ENCODE results near the gene SLC10A7. TPM values are rescaled to one million over a fixed set of nuclear protein-coding genes. Genes with fewer than 3 reads are reported as not detected.

SLC10A7 gene
- total and polyA plus RNA-seq, 2 of the 4 experiments (the other 2 are of a cell fraction) = 5.2 to 8.4 TPM

GRCh38 chr4:146245246-146245645 lies 276.5 kb downstream of the SLC10A7 start:
- Histone ChIP-seq H3K27me3 (ENCODE audit: control insufficient read depth, insufficient read depth, low read length) (no peaks in the 10 kb centered on the region), H3K36me3 (ENCODE audit: control insufficient read depth, insufficient read depth, low read length) (no peaks in the 10 kb centered on the region), H3K14ac (replicated peaks; ENCODE audit: low read depth, low read length) (no peak overlapping the region), H3K4ac (ENCODE audit: low read depth, low read length) (peak overlapping the region; percentile 21; the same call in 1 of the 2 replicates), H3K23ac (ENCODE audit: low read depth, low read length) (no peak overlapping the region), H2AFZ (replicated peaks; ENCODE audit: low read length, poor library complexity) (no peak overlapping the region), H3K79me1 (ENCODE audit: low read depth in 1 of 2, low read length in 2 of 2) (no peaks in the 10 kb centered on the region), H3K4me2 (ENCODE audit: low read depth, low read length) (no peak overlapping the region), H3K4me1 (ENCODE audit: control insufficient read depth, insufficient read depth, low read length) (peaks cover 11% of the 10 kb centered on the region), H2BK5ac (ENCODE audit: low read depth, low read length, poor library complexity, severe bottlenecking) (no peak overlapping the region), H3K9me3 (ENCODE audit: control insufficient read depth, insufficient read depth, low read length) (no peaks in the 10 kb centered on the region), H3K56ac (ENCODE audit: extremely low read depth, insufficient read depth, low read length) (no peak overlapping the region), H2BK120ac (ENCODE audit: low read depth, low read length) (peak overlapping the region; percentile 0; the same call in 1 of the 2 replicates), H3K9ac (ENCODE audit: low read depth, low read length) (no peak overlapping the region), H3K9me1 (ENCODE audit: insufficient read depth, low read length) (peaks cover 8% of the 10 kb centered on the region), H4K5ac (ENCODE audit: low read depth, low read length) (no peak overlapping the region), H4K91ac (ENCODE audit: insufficient read depth, low read depth, low read length) (peak overlapping the region; percentile 52; the same call in 1 of the 2 replicates), H3K27ac (ENCODE audit: insufficient read depth, low read length) (no peak overlapping the region), H3K18ac (ENCODE audit: low read depth, low read length) (no peak overlapping the region), H2BK15ac (ENCODE audit: low read depth, low read length) (no peak overlapping the region), H3K4me3 (ENCODE audit: insufficient read depth, low read depth, low read length) (no peak overlapping the region), H2AK5ac (ENCODE audit: low read depth, low read length) (no peak overlapping the region), H2AK9ac (replicated peaks; ENCODE audit: low read depth, low read length, poor library complexity) (no peak overlapping the region), H4K20me1 (ENCODE audit: insufficient read depth, low read length) (no peaks in the 10 kb centered on the region), H4K8ac (ENCODE audit: low read depth in 2 of 2, low read length in 2 of 2) (peak overlapping the region in 1 of 2 experiments; percentile 5; a peak in 1 of 4 replicates), H2BK20ac (ENCODE audit: low read depth, low read length) (no peak overlapping the region)
- intact Hi-C loops (cut with micrococcal nuclease) = no loop called here
- ATAC-seq (ENCODE audit: low read depth) (peak; percentile 6; the same call in 1 of the 2 replicates), DNase-seq (peak; percentile 16)
- in situ Hi-C loops (cut with MboI; ENCODE audit: low sequenced_read_pairs) = no loop called here
- 80% methylated on average over 1 of the region's 3 CpGs; no CpG with 5 or more reads in 1 of the 2 experiments for WGBS, 2 experiments (ENCODE audit: extremely low coverage in 2 of 2, insufficient read length in 1 of 2)
- ChIA-PET CTCF (no interaction called here), POLR2A (ENCODE audit: unreplicated experiment) (no interaction called here)
- no TSS peak for BruUV-seq (replicated peaks)
- TF ChIP-seq ELK1 (IDR thresholded peaks at IDR 0.05; ENCODE audit: borderline replicate concordance, low read depth, low read length) = no peak
- TF ChIP-seq CEBPB (IDR thresholded peaks at IDR 0.05; ENCODE audit: low read depth, low read length) = no peak
- TF ChIP-seq USF2 (IDR thresholded peaks at IDR 0.05; ENCODE audit: low read depth, low read length) = no peak
- no peak for TF ChIP-seq MXI1 (IDR thresholded peaks at IDR 0.05; ENCODE audit: borderline replicate concordance, low read depth, low read length)
- TF ChIP-seq MAFK (IDR thresholded peaks at IDR 0.05; ENCODE audit: low read depth, low read length) = peak; percentile 84
- dilution Hi-C loops (cut with HindIII; ENCODE audit: low sequenced_read_pairs, unreplicated experiment) = no loop called here
